ENCODE measurements around the gene TYW1. TPM values are rescaled to one million over a fixed set of nuclear protein-coding genes. Genes with fewer than 3 reads are reported as not detected.
"Not testable (repeated sequence)": the region's sequence is repeated elsewhere in the genome, so short reads cannot be mapped to it uniquely, and the experiment has no call there.

TYW1 gene
- total RNA-seq, 1 donor from 2014 or later, result 16.6 TPM

DNA sequence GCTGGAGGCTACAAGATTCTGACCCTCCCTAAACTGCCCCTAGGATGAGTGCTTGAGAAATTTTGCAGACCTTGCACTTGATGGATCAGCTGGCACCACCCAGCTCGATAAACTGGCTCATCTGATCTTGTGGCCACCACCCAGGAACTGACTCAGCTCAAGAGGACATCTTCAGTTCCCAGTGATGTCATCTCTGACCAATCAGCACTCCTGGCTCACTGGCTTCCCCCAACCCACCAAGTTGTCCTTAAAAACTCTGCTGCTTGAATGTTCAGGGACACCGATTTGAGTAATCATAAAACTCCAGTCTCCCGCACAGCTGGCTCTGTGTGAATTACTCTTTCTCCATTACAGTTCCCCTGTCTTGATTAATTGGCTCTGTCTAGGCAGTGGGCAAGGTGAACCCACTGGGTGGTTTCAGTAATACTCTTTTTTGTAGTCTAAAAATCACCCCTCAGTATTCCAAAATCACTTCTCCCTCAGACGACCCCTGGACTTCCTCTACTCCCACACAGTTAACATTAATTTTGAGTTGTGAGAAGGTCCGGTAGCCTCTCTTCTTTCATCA is 229.8 kb downstream of the TYW1 start:
- not testable (repeated sequence) for H3K27me3 Mint-ChIP-seq (ENCODE audit: low read depth, unreplicated experiment); H3K79me2 ChIP-seq (ENCODE audit: insufficient read depth, low read length); H3K36me3 ChIP-seq (ENCODE audit: insufficient read depth, low read length); H3K27ac ChIP-seq (ENCODE audit: low read depth, low read length); H4K20me1 ChIP-seq (ENCODE audit: insufficient read depth, low read length); H3K9me3 ChIP-seq (ENCODE audit: insufficient read depth, low read depth, low read length); H3K9me3 Mint-ChIP-seq (ENCODE audit: unreplicated experiment); FAIRE-seq; H3K4me3 ChIP-seq (ENCODE audit: insufficient read depth, low read depth, low read length); H3K9ac ChIP-seq (ENCODE audit: low read length); H3K27me3 ChIP-seq (ENCODE audit: insufficient read depth, low read length); H2AFZ ChIP-seq (ENCODE audit: low read depth, low read length)
- H3K4me3 Mint-ChIP-seq (ENCODE audit: unreplicated experiment), result peak overlapping the region; percentile 57
- peaks cover 15% of the 10 kb centered on the region for H3K4me1 Mint-ChIP-seq (ENCODE audit: low read depth, unreplicated experiment)
- H3K4me2 ChIP-seq (ENCODE audit: low read length), result peak overlapping the region; percentile 48
- peak; percentile 59 for DNase-seq (ENCODE audit: low read depth)
- peaks cover 11% of the 10 kb centered on the region for H3K4me1 ChIP-seq (ENCODE audit: insufficient read depth, low read length)
- H3K36me3 Mint-ChIP-seq (ENCODE audit: low read depth, unreplicated experiment), result peaks cover 21% of the 10 kb centered on the region
- peak overlapping the region; percentile 58 for H3K27ac Mint-ChIP-seq (ENCODE audit: unreplicated experiment)

DNA sequence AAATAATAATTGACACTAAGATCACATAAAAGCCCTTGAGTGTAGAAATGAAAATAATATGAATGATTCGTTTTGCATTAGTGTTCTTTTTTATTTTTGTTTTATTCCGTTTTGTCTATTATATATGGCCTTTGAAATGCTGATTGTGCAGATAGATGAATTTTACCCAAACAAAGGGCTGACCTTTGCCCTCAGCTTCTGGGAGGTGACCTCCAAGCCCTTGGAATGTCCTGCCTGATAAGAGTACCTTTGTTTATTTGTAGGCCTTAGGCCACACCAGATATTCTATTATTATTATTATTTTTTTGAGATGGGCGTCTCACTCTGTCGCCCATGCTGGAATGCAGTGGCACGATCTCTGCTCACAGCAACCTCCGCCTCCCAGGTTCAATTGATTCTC is 230.3 kb downstream of the TYW1 start:
- H2AFZ ChIP-seq (ENCODE audit: low read depth, low read length); FAIRE-seq; H3K27me3 ChIP-seq (ENCODE audit: insufficient read depth, low read length); H3K4me3 ChIP-seq (ENCODE audit: insufficient read depth, low read depth, low read length); H4K20me1 ChIP-seq (ENCODE audit: insufficient read depth, low read length); H3K27ac Mint-ChIP-seq (ENCODE audit: unreplicated experiment); H3K4me3 Mint-ChIP-seq (ENCODE audit: unreplicated experiment); H3K36me3 ChIP-seq (ENCODE audit: insufficient read depth, low read length); H3K27ac ChIP-seq (ENCODE audit: low read depth, low read length); H3K4me2 ChIP-seq (ENCODE audit: low read length); H3K9me3 Mint-ChIP-seq (ENCODE audit: unreplicated experiment); H3K79me2 ChIP-seq (ENCODE audit: insufficient read depth, low read length); H3K9ac ChIP-seq (ENCODE audit: low read length); DNase-seq (ENCODE audit: low read depth); H3K9me3 ChIP-seq (ENCODE audit: insufficient read depth, low read depth, low read length); H3K27me3 Mint-ChIP-seq (ENCODE audit: low read depth, unreplicated experiment): not testable (repeated sequence)
- peaks cover 21% of the 10 kb centered on the region for H3K36me3 Mint-ChIP-seq (ENCODE audit: low read depth, unreplicated experiment)
- H3K4me1 Mint-ChIP-seq (ENCODE audit: low read depth, unreplicated experiment), result peaks cover 15% of the 10 kb centered on the region
- H3K4me1 ChIP-seq (ENCODE audit: insufficient read depth, low read length), result peaks cover 11% of the 10 kb centered on the region

DNA sequence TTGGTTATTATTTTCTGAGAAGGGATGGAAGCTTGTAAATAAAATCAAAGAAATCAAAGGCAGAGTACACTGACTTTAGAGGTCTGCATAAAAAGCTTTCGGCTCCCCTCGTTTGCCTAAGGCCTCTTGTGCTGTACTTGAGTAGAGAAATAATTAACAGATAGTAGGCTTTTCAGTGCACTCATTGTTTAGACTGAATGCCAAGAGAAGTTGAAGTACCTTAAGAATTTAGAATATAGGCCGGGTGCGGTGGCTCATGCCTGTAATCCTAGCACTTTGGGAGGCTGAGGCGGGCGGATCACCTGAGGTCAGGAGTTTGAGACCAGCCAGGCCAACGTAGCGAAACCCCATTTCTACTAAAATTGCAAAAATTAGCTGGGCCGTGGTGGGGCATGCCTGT is 232.4 kb downstream of the TYW1 start:
- not testable (repeated sequence) for H3K27me3 ChIP-seq (ENCODE audit: insufficient read depth, low read length); H2AFZ ChIP-seq (ENCODE audit: low read depth, low read length); H3K9ac ChIP-seq (ENCODE audit: low read length); H3K4me1 Mint-ChIP-seq (ENCODE audit: low read depth, unreplicated experiment); H3K27ac Mint-ChIP-seq (ENCODE audit: unreplicated experiment); H3K36me3 ChIP-seq (ENCODE audit: insufficient read depth, low read length); H4K20me1 ChIP-seq (ENCODE audit: insufficient read depth, low read length); H3K27me3 Mint-ChIP-seq (ENCODE audit: low read depth, unreplicated experiment); H3K4me2 ChIP-seq (ENCODE audit: low read length); H3K79me2 ChIP-seq (ENCODE audit: insufficient read depth, low read length); H3K4me1 ChIP-seq (ENCODE audit: insufficient read depth, low read length); H3K9me3 Mint-ChIP-seq (ENCODE audit: unreplicated experiment); DNase-seq (ENCODE audit: low read depth); H3K27ac ChIP-seq (ENCODE audit: low read depth, low read length); FAIRE-seq; H3K9me3 ChIP-seq (ENCODE audit: insufficient read depth, low read depth, low read length); H3K4me3 Mint-ChIP-seq (ENCODE audit: unreplicated experiment); H3K4me3 ChIP-seq (ENCODE audit: insufficient read depth, low read depth, low read length)
- peaks cover 16% of the 10 kb centered on the region for H3K36me3 Mint-ChIP-seq (ENCODE audit: low read depth, unreplicated experiment)

DNA sequence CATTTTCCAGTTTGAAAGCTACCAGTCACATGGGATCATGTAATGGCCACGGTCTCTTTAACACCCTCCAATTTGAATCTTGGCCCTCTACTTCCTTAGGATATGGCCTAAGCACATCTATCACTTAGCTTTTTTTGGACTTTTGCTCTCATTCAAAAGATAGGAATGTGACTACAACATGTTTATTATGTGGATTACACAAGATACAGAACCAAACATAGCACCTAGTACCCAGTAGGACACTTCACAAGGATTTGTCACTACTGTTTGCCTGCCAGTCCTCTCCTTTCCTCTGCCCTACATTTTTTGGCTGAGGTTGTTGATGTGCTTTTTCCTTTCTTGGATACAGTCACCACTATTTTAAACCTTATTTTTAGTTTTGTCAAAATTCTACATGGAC is 233.4 kb downstream of the TYW1 start:
- peaks cover 13% of the 10 kb centered on the region for H3K4me1 Mint-ChIP-seq (ENCODE audit: low read depth, unreplicated experiment)

DNA sequence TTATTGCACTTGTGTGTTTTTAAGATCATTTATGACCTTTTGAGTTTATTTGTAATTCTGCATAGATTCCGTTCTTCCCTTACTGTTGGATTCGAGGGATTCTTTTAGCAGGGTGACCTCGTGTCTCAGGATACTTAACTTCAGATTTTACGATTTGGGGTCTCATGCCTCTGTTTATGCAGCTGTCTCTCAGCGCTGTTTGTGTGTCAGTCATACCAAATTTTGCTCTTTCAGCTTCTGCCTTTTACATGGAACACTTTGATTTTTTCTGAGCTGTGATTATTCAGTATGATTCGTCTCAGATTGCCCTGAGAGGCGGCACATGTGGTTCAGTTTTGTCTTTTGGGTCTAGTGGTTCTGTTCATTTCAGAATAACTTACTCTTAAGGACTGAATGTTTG is 236.9 kb downstream of the TYW1 start:
- not testable (repeated sequence) for H3K27ac ChIP-seq (ENCODE audit: low read depth, low read length); H2AFZ ChIP-seq (ENCODE audit: low read depth, low read length); DNase-seq (ENCODE audit: low read depth); H3K4me1 Mint-ChIP-seq (ENCODE audit: low read depth, unreplicated experiment); H3K9me3 ChIP-seq (ENCODE audit: insufficient read depth, low read depth, low read length); H3K4me2 ChIP-seq (ENCODE audit: low read length); H3K79me2 ChIP-seq (ENCODE audit: insufficient read depth, low read length); H3K9ac ChIP-seq (ENCODE audit: low read length); H3K27me3 ChIP-seq (ENCODE audit: insufficient read depth, low read length); H3K4me3 Mint-ChIP-seq (ENCODE audit: unreplicated experiment); H3K27me3 Mint-ChIP-seq (ENCODE audit: low read depth, unreplicated experiment); FAIRE-seq; H3K27ac Mint-ChIP-seq (ENCODE audit: unreplicated experiment); H3K36me3 ChIP-seq (ENCODE audit: insufficient read depth, low read length); H3K4me3 ChIP-seq (ENCODE audit: insufficient read depth, low read depth, low read length); H4K20me1 ChIP-seq (ENCODE audit: insufficient read depth, low read length); H3K4me1 ChIP-seq (ENCODE audit: insufficient read depth, low read length); H3K9me3 Mint-ChIP-seq (ENCODE audit: unreplicated experiment)
- peaks cover 10% of the 10 kb centered on the region for H3K36me3 Mint-ChIP-seq (ENCODE audit: low read depth, unreplicated experiment)

More for the DNA sequence above, 233.4 kb downstream of the TYW1 start:
- H3K9ac ChIP-seq (ENCODE audit: low read length); H3K79me2 ChIP-seq (ENCODE audit: insufficient read depth, low read length); H3K27me3 ChIP-seq (ENCODE audit: insufficient read depth, low read length); H3K36me3 ChIP-seq (ENCODE audit: insufficient read depth, low read length); H3K27ac ChIP-seq (ENCODE audit: low read depth, low read length); H3K4me1 ChIP-seq (ENCODE audit: insufficient read depth, low read length); H3K4me3 Mint-ChIP-seq (ENCODE audit: unreplicated experiment); H3K9me3 ChIP-seq (ENCODE audit: insufficient read depth, low read depth, low read length); H3K4me2 ChIP-seq (ENCODE audit: low read length); H3K4me3 ChIP-seq (ENCODE audit: insufficient read depth, low read depth, low read length); DNase-seq (ENCODE audit: low read depth); H3K27ac Mint-ChIP-seq (ENCODE audit: unreplicated experiment); H4K20me1 ChIP-seq (ENCODE audit: insufficient read depth, low read length); H2AFZ ChIP-seq (ENCODE audit: low read depth, low read length); H3K27me3 Mint-ChIP-seq (ENCODE audit: low read depth, unreplicated experiment): not testable (repeated sequence)
- FAIRE-seq, result peak; percentile 5
- Mint-ChIP-seq H3K9me3 (ENCODE audit: unreplicated experiment) (peaks cover 12% of the 10 kb centered on the region), H3K36me3 (ENCODE audit: low read depth, unreplicated experiment) (peaks cover 17% of the 10 kb centered on the region)

DNA sequence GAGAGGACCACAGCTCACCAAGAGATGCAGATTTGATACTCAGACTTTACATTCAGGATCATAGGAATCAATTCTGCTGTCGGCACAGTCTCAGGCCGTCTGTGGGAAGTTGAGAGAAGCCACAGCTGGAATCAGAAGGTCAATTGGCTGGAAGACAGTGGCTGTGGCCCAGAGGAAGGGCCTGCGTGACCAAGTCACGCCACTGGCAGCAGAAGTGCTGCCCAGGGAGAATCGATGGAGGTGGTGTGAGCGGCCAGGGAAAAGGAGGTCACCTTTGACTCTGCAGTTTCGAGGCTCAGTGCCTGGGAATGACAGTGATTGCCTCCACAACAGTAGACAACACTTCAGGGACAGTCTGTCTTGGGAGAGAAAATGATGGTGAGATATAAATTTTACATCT is 239.6 kb downstream of the TYW1 start:
- not testable (repeated sequence) for H3K9ac ChIP-seq (ENCODE audit: low read length); H3K36me3 ChIP-seq (ENCODE audit: insufficient read depth, low read length); H3K4me3 ChIP-seq (ENCODE audit: insufficient read depth, low read depth, low read length); H3K4me1 Mint-ChIP-seq (ENCODE audit: low read depth, unreplicated experiment); H3K27ac ChIP-seq (ENCODE audit: low read depth, low read length); H3K4me1 ChIP-seq (ENCODE audit: insufficient read depth, low read length); H3K79me2 ChIP-seq (ENCODE audit: insufficient read depth, low read length); H3K4me2 ChIP-seq (ENCODE audit: low read length); H4K20me1 ChIP-seq (ENCODE audit: insufficient read depth, low read length); H2AFZ ChIP-seq (ENCODE audit: low read depth, low read length); H3K4me3 Mint-ChIP-seq (ENCODE audit: unreplicated experiment); H3K9me3 ChIP-seq (ENCODE audit: insufficient read depth, low read depth, low read length); DNase-seq (ENCODE audit: low read depth); H3K27me3 Mint-ChIP-seq (ENCODE audit: low read depth, unreplicated experiment); H3K9me3 Mint-ChIP-seq (ENCODE audit: unreplicated experiment); H3K27me3 ChIP-seq (ENCODE audit: insufficient read depth, low read length); FAIRE-seq
- Mint-ChIP-seq H3K27ac (ENCODE audit: unreplicated experiment) (peak overlapping the region; percentile 89), H3K36me3 (ENCODE audit: low read depth, unreplicated experiment) (peaks cover 13% of the 10 kb centered on the region)
